IMR-90 (cell line): ENCODE measurements around the gene ST8SIA6. TPM values are rescaled to one million over a fixed set of nuclear protein-coding genes. Genes with fewer than 3 reads are reported as not detected.

Source experiments
- ATAC-seq: fragments of 200-7000 bp; cut with Tn5 transposase; 2 replicates; pipeline ENCODE4 v1.9.1; 2020; ENCODE audit warnings: low read depth, mild to moderate bottlenecking, moderate library complexity
- BruUV-seq: library from RNA; stranded (reverse); fragments of 400-500 nt; replicated peaks from 2 replicates; lab custom pipeline; 2021; lab: Mats Ljungman, UMichigan
- CTCF ChIA-PET: fragments of 300-600 bp; formaldehyde crosslinking; extraction: SDS; loops from one replicate; lab custom pipeline; 2021; ENCODE audit warnings: antibody characterized with exemption; lab: Yijun Ruan, JAX
- POLR2A ChIA-PET: fragments of 300-600 bp; sonication (Branson Sonifier 250); formaldehyde crosslinking; loops from one replicate; lab custom pipeline; 2022; ENCODE audit warnings: antibody characterized with exemption; ENCODE audit not compliant: unreplicated experiment; lab: Charles Lee
- DNase-seq: peaks from one replicate; pipeline ENCODE4 v3.0.0; 2013
- H2AFZ ChIP-seq: replicated peaks from 2 replicates; pipeline ENCODE3; 2013; ENCODE audit warnings: low read length, mild to moderate bottlenecking; ENCODE audit not compliant: poor library complexity
- H2AK5ac ChIP-seq: 2 replicates; pipeline ENCODE4 v1.6.1; 2013; ENCODE audit warnings: low read depth, low read length, inconsistent platforms
- H2AK9ac ChIP-seq: replicated peaks from 2 replicates; pipeline ENCODE3; 2013; ENCODE audit warnings: mild to moderate bottlenecking, low read depth, low read length, moderate library complexity; ENCODE audit not compliant: poor library complexity
- H2BK120ac ChIP-seq: 2 replicates; pipeline ENCODE4 v1.6.1; 2013; ENCODE audit warnings: low read depth, low read length, inconsistent platforms
- H2BK15ac ChIP-seq: 3 replicates; pipeline ENCODE4 v1.6.1; 2013; ENCODE audit warnings: low read depth, low read length, inconsistent platforms
- H2BK20ac ChIP-seq: 2 replicates; pipeline ENCODE4 v1.6.1; 2013; ENCODE audit warnings: low read depth, mild to moderate bottlenecking, inconsistent platforms, low read length, moderate library complexity
- H2BK5ac ChIP-seq: 2 replicates; pipeline ENCODE4 v1.6.1; 2013; ENCODE audit warnings: mild to moderate bottlenecking, low read depth, low read length, inconsistent platforms; ENCODE audit not compliant: poor library complexity, severe bottlenecking
- H3K14ac ChIP-seq: replicated peaks from 2 replicates; pipeline ENCODE4 v1.6.1; 2013; ENCODE audit warnings: low read depth, low read length, inconsistent platforms
- H3K18ac ChIP-seq: 2 replicates; pipeline ENCODE4 v1.6.1; 2013; ENCODE audit warnings: low read depth, low read length, control low read depth
- H3K23ac ChIP-seq: 2 replicates; pipeline ENCODE4 v1.6.1; 2013; ENCODE audit warnings: low read depth, low read length, inconsistent platforms
- H3K27ac ChIP-seq: 2 replicates; pipeline ENCODE4 v1.5.1; 2013; ENCODE audit warnings: mild to moderate bottlenecking, control low read depth, low read length; ENCODE audit not compliant: insufficient read depth
- H3K27me3 ChIP-seq: 2 replicates; pipeline ENCODE4 v1.6.1; 2013; ENCODE audit warnings: low read length; ENCODE audit not compliant: control insufficient read depth, insufficient read depth
- H3K36me3 ChIP-seq: 2 replicates; pipeline ENCODE4 v1.6.1; 2013; ENCODE audit warnings: low read length, mixed read lengths; ENCODE audit not compliant: control insufficient read depth, insufficient read depth
- H3K4ac ChIP-seq: 2 replicates; pipeline ENCODE4 v1.6.1; 2013; ENCODE audit warnings: low read depth, low read length, inconsistent platforms
- H3K4me1 ChIP-seq: 2 replicates; pipeline ENCODE4 v1.6.1; 2013; ENCODE audit warnings: low read length, mixed read lengths; ENCODE audit not compliant: control insufficient read depth, insufficient read depth
- H3K4me2 ChIP-seq: 2 replicates; pipeline ENCODE4 v1.6.1; 2013; ENCODE audit warnings: low read depth, mild to moderate bottlenecking, control low read depth, low read length, moderate library complexity
- H3K4me3 ChIP-seq: 2 replicates; pipeline ENCODE4 v1.5.1; 2013; ENCODE audit warnings: low read depth, mild to moderate bottlenecking, control low read depth, low read length, moderate library complexity; ENCODE audit not compliant: insufficient read depth
- H3K56ac ChIP-seq: 2 replicates; pipeline ENCODE4 v1.6.1; 2013; ENCODE audit warnings: low read length, inconsistent platforms; ENCODE audit not compliant: insufficient read depth; ENCODE audit errors: extremely low read depth
- H3K79me1 ChIP-seq, 2 experiments: 2 replicates each; pipeline ENCODE4 v1.6.1; 2013; ENCODE audit warnings: low read length in 2 of 2, inconsistent platforms in 1 of 2, low read depth in 1 of 2
- H3K9ac ChIP-seq: 2 replicates; pipeline ENCODE4 v1.6.1; 2013; ENCODE audit warnings: low read depth, low read length, control low read depth
- H3K9me1 ChIP-seq: 2 replicates; pipeline ENCODE4 v1.6.1; 2013; ENCODE audit warnings: low read length, inconsistent platforms; ENCODE audit not compliant: insufficient read depth
- H3K9me3 ChIP-seq: 2 replicates; pipeline ENCODE4 v1.6.1; 2013; ENCODE audit warnings: low read length; ENCODE audit not compliant: control insufficient read depth, insufficient read depth
- H4K20me1 ChIP-seq: 2 replicates; pipeline ENCODE4 v1.6.1; 2013; ENCODE audit warnings: low read length, inconsistent platforms; ENCODE audit not compliant: insufficient read depth
- H4K5ac ChIP-seq: 2 replicates; pipeline ENCODE4 v1.6.1; 2013; ENCODE audit warnings: mild to moderate bottlenecking, low read depth, low read length, control low read depth
- H4K8ac ChIP-seq, 2 experiments: 2 replicates each; pipeline ENCODE4 v1.6.1; 2013; ENCODE audit warnings: low read depth in 2 of 2, low read length in 2 of 2, control low read depth in 1 of 2, inconsistent platforms in 1 of 2
- H4K91ac ChIP-seq: 2 replicates; pipeline ENCODE4 v1.6.1; 2013; ENCODE audit warnings: low read depth, low read length, inconsistent platforms; ENCODE audit not compliant: insufficient read depth
- BHLHE40 ChIP-seq: fragments of 150-350 bp; IDR thresholded peaks from 2 replicates; pipeline ENCODE4 v1.6.1; 2016; ENCODE audit warnings: mild to moderate bottlenecking, low read depth, low read length
- CEBPB ChIP-seq: IDR thresholded peaks from 2 replicates; pipeline ENCODE4 v1.6.1; 2012; ENCODE audit warnings: low read depth, low read length, improper control_type of control experiment
- CHD1 ChIP-seq: IDR thresholded peaks from 2 replicates; pipeline ENCODE4 v1.6.1; 2012; ENCODE audit warnings: low read depth, low read length, improper control_type of control experiment
- FOS ChIP-seq: fragments of 150-350 bp; IDR thresholded peaks from 2 replicates; pipeline ENCODE4 v1.6.1; 2016; ENCODE audit warnings: low read depth, low read length
- MAFK ChIP-seq: IDR thresholded peaks from 2 replicates; pipeline ENCODE4 v1.6.1; 2012; ENCODE audit warnings: low read depth, low read length, improper control_type of control experiment
- MAZ ChIP-seq: IDR thresholded peaks from 2 replicates; pipeline ENCODE4 v1.6.1; 2012; ENCODE audit warnings: low read depth, mild to moderate bottlenecking, low read length, improper control_type of control experiment, moderate library complexity, borderline replicate concordance
- MXI1 ChIP-seq: IDR thresholded peaks from 2 replicates; pipeline ENCODE4 v1.6.1; 2012; ENCODE audit warnings: low read depth, mild to moderate bottlenecking, low read length, moderate library complexity, borderline replicate concordance
- NFE2L2 ChIP-seq: fragments of 150-350 bp; IDR thresholded peaks from 2 replicates; pipeline ENCODE4 v1.6.1; 2016; ENCODE audit warnings: low read depth, mild to moderate bottlenecking, low read length
- POLR2A ChIP-seq: IDR thresholded peaks from 2 replicates; pipeline ENCODE4 v1.6.1; 2012; ENCODE audit warnings: mild to moderate bottlenecking, low read depth, low read length
- RAD21 ChIP-seq: IDR thresholded peaks from 2 replicates; pipeline ENCODE4 v1.6.1; 2012; ENCODE audit warnings: low read length, improper control_type of control experiment
- RCOR1 ChIP-seq: IDR thresholded peaks from 2 replicates; pipeline ENCODE4 v1.6.1; 2012; ENCODE audit warnings: mild to moderate bottlenecking, low read length, improper control_type of control experiment; ENCODE audit not compliant: insufficient replicate concordance
- RFX5 ChIP-seq: IDR thresholded peaks from 2 replicates; pipeline ENCODE4 v1.8.0; 2012; ENCODE audit warnings: low read depth, mild to moderate bottlenecking, low read length, moderate library complexity
- SMC3 ChIP-seq: fragments of 150-350 bp; IDR thresholded peaks from 2 replicates; pipeline ENCODE4 v1.6.1; 2016; ENCODE audit warnings: low read depth, mild to moderate bottlenecking, antibody characterized with exemption, low read length, moderate library complexity
- WGBS, 2 experiments: methylation state at CpG; one replicate each; pipeline versions ENCODE4 v1.1.5 to v1.1.7; 2013; ENCODE audit warnings: missing lambda C conversion rate in 2 of 2; ENCODE audit not compliant: insufficient read length in 1 of 2; ENCODE audit errors: extremely low coverage in 2 of 2; 5-methylcytosine and 5-hydroxymethylcytosine counted together
- dilution Hi-C: fragments of 300-500 bp; cut with HindIII; formaldehyde crosslinking; loops from one replicate; pipeline ENCODE4 v1.14.3; 2018; ENCODE audit warnings: low sequenced_read_pairs; ENCODE audit not compliant: unreplicated experiment
- in situ Hi-C: fragments of 300-500 bp; cut with MboI; formaldehyde crosslinking; loops from 3 replicates; pipeline ENCODE4 v1.14.3; 2019; ENCODE audit warnings: low sequenced_read_pairs, inconsistent platforms, mixed read lengths
- intact Hi-C: fragments of 100-400 bp; cut with micrococcal nuclease; formaldehyde crosslinking; loops from 2 replicates; pipeline ENCODE4 v1.10.0; 2022
- polyA plus RNA-seq, 3 experiments: library from polyadenylated mRNA; depleted of rRNA; stranded (reverse); fragments of >200 nt; gene quantifications; 2 replicates each; pipeline ENCODE4 v1.2.3, GENCODE V29; 2012; ENCODE audit warnings: low replicate concordance in 1 of 3
- total RNA-seq: library from RNA; depleted of rRNA; stranded (reverse); fragments of >200 nt; gene quantifications from 2 replicates; pipeline ENCODE4 v1.2.3, GENCODE V29; 2012
- TF ChIP-seq, protein P1 (sequence below): fragments of 150-350 bp; IDR thresholded peaks from 2 replicates; pipeline ENCODE4 v1.6.1; 2017; ENCODE audit warnings: mild to moderate bottlenecking, antibody characterized with exemption, low read length, low read depth
- TF ChIP-seq, protein P2 (sequence below): fragments of 150-350 bp; IDR thresholded peaks from 2 replicates; pipeline ENCODE4 v1.6.1; 2016; ENCODE audit warnings: low read depth, mild to moderate bottlenecking, low read length, moderate library complexity, borderline replicate concordance
- TF ChIP-seq, protein P3 (sequence below): conservative IDR thresholded peaks from 2 replicates; pipeline ENCODE4 v1.5.1; 2012; ENCODE audit warnings: mild to moderate bottlenecking, low read depth, low read length, improper control_type of control experiment

The ST8SIA6 gene
- total and polyA plus RNA-seq, 2 of the 4 experiments (the other 2 are of a cell fraction) = 0.10 to 0.18 TPM

DNA sequence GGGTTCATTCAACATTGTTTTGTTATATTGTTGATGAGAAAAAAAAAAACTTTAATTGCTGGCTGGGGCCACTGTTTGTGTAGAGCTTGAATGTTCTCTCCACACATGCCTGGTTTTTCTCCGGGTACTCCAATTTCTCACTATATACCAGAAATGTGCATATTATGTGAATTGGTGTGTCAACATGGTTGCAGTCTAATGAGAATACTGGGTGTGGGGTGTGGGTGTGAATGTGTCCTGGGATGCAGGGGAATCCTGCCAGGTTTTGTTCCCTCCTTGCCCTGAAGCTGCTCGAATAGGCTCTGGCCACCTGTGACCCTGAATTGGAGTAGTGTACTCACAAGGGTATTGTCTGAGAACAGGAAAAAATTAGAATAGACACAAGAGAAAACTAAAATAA lies 145.0 kb downstream of the ST8SIA6 start:
- Histone ChIP-seq H3K79me1 (no peaks in the 10 kb centered on the region), H3K18ac (no peak overlapping the region), H2BK20ac (no peak overlapping the region), H2AFZ (no peak overlapping the region), H3K9me3 (no peaks in the 10 kb centered on the region), H3K9me1 (no peaks in the 10 kb centered on the region), H3K9ac (no peak overlapping the region), H2BK120ac (no peak overlapping the region), H4K5ac (no peak overlapping the region), H2BK5ac (no peak overlapping the region), H4K20me1 (no peaks in the 10 kb centered on the region), H3K36me3 (no peaks in the 10 kb centered on the region), H3K4me2 (no peak overlapping the region), H4K8ac (no peak overlapping the region), H3K4ac (no peak overlapping the region), H4K91ac (no peak overlapping the region), H2AK9ac (no peak overlapping the region), H3K27ac (no peak overlapping the region), H3K4me3 (no peak overlapping the region), H3K27me3 (peaks cover 14% of the 10 kb centered on the region), H3K4me1 (no peaks in the 10 kb centered on the region), H3K14ac (no peak overlapping the region), H3K56ac (no peak overlapping the region), H3K23ac (no peak overlapping the region), H2AK5ac (no peak overlapping the region), H2BK15ac (no peak overlapping the region)
- no peak for TF ChIP-seq FOS
- TF ChIP-seq CEBPB = no peak
- TF ChIP-seq RCOR1 = no peak
- TF ChIP-seq BHLHE40 = no peak
- TF ChIP-seq MXI1 = no peak
- TF ChIP-seq, protein P1, sequence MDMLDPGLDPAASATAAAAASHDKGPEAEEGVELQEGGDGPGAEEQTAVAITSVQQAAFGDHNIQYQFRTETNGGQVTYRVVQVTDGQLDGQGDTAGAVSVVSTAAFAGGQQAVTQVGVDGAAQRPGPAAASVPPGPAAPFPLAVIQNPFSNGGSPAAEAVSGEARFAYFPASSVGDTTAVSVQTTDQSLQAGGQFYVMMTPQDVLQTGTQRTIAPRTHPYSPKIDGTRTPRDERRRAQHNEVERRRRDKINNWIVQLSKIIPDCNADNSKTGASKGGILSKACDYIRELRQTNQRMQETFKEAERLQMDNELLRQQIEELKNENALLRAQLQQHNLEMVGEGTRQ = no peak
- no peak for TF ChIP-seq POLR2A
- no peak for TF ChIP-seq RAD21
- TF ChIP-seq, protein P2, sequence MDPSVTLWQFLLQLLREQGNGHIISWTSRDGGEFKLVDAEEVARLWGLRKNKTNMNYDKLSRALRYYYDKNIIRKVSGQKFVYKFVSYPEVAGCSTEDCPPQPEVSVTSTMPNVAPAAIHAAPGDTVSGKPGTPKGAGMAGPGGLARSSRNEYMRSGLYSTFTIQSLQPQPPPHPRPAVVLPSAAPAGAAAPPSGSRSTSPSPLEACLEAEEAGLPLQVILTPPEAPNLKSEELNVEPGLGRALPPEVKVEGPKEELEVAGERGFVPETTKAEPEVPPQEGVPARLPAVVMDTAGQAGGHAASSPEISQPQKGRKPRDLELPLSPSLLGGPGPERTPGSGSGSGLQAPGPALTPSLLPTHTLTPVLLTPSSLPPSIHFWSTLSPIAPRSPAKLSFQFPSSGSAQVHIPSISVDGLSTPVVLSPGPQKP = no peak
- TF ChIP-seq MAFK = no peak
- TF ChIP-seq RFX5 = no peak
- no peak for TF ChIP-seq MAZ
- TF ChIP-seq SMC3 = no peak
- no peak for TF ChIP-seq CHD1
- no peak for TF ChIP-seq NFE2L2
- TF ChIP-seq, protein P3, sequence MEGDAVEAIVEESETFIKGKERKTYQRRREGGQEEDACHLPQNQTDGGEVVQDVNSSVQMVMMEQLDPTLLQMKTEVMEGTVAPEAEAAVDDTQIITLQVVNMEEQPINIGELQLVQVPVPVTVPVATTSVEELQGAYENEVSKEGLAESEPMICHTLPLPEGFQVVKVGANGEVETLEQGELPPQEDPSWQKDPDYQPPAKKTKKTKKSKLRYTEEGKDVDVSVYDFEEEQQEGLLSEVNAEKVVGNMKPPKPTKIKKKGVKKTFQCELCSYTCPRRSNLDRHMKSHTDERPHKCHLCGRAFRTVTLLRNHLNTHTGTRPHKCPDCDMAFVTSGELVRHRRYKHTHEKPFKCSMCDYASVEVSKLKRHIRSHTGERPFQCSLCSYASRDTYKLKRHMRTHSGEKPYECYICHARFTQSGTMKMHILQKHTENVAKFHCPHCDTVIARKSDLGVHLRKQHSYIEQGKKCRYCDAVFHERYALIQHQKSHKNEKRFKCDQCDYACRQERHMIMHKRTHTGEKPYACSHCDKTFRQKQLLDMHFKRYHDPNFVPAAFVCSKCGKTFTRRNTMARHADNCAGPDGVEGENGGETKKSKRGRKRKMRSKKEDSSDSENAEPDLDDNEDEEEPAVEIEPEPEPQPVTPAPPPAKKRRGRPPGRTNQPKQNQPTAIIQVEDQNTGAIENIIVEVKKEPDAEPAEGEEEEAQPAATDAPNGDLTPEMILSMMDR = no peak
- ATAC-seq = no peak
- BruUV-seq = no TSS peak
- dilution Hi-C loops = no loop called here
- POLR2A ChIA-PET = no interaction called here
- CTCF ChIA-PET = no interaction called here
- in situ Hi-C loops = no loop called here
- intact Hi-C loops = no loop called here
- DNase-seq = no peak
- no CpG with 5 or more reads among the region's 2 CpGs for WGBS, 2 experiments
